ENCODE results near the gene CLCN5. TPM values are rescaled to one million over a fixed set of nuclear protein-coding genes. Genes with fewer than 3 reads are reported as not detected.

The CLCN5 gene
- total RNA-seq, 1 donor from 2014 or later = 42.5 TPM

- DNase-seq (ENCODE audit: low spot score) = peak; percentile 32
Observed at GRCh38 chrX:50081282-50081889, 159.0 kb downstream of the CLCN5 start.

- no peak for DNase-seq (ENCODE audit: low spot score)
Observed at GRCh38 chrX:50082741-50083140, 160.3 kb downstream of the CLCN5 start.

- no peak for DNase-seq (ENCODE audit: low spot score)
Observed at GRCh38 chrX:50088645-50089044, 166.2 kb downstream of the CLCN5 start.

GRCh38 chrX:50093625-50094024 lies 171.2 kb downstream of the CLCN5 start:
- DNase-seq (ENCODE audit: low spot score) = no peak

GRCh38 chrX:50097071-50097470 lies 174.7 kb downstream of the CLCN5 start:
- no peak for DNase-seq (ENCODE audit: low spot score)

GRCh38 chrX:50098241-50098640 lies 175.8 kb downstream of the CLCN5 start:
- no peak for DNase-seq (ENCODE audit: low spot score)

- DNase-seq (ENCODE audit: low spot score) = no peak
Observed at GRCh38 chrX:50098749-50099148, 176.4 kb downstream of the CLCN5 start.

GRCh38 chrX:50099331-50099730 lies 176.9 kb downstream of the CLCN5 start:
- no peak for DNase-seq (ENCODE audit: low spot score)

- DNase-seq (ENCODE audit: low spot score) = no peak
Observed at GRCh38 chrX:50100188-50100587, 177.8 kb downstream of the CLCN5 start.

GRCh38 chrX:50103176-50103575 lies 180.8 kb downstream of the CLCN5 start:
- no peak for DNase-seq (ENCODE audit: low spot score)

- DNase-seq (ENCODE audit: low spot score) = no peak
Observed at GRCh38 chrX:50103866-50104566, 181.6 kb downstream of the CLCN5 start.

GRCh38 chrX:50106051-50106675 lies 183.8 kb downstream of the CLCN5 start:
- no peak for DNase-seq (ENCODE audit: low spot score)

GRCh38 chrX:50107470-50107869 lies 185.1 kb downstream of the CLCN5 start:
- DNase-seq (ENCODE audit: low spot score) = no peak

- DNase-seq (ENCODE audit: low spot score) = no peak
Observed at GRCh38 chrX:50108264-50108663, 185.9 kb downstream of the CLCN5 start.

- DNase-seq (ENCODE audit: low spot score) = peak; percentile 71
Observed at GRCh38 chrX:50111742-50112141, 189.3 kb downstream of the CLCN5 start.

GRCh38 chrX:50114113-50114512 lies 191.7 kb downstream of the CLCN5 start:
- peak; percentile 20 for DNase-seq (ENCODE audit: low spot score)

GRCh38 chrX:50115973-50116372 lies 193.6 kb downstream of the CLCN5 start:
- DNase-seq (ENCODE audit: low spot score) = no peak

GRCh38 chrX:50117476-50117875 lies 195.1 kb downstream of the CLCN5 start:
- peak; percentile 12 for DNase-seq (ENCODE audit: low spot score)

GRCh38 chrX:50125480-50125879 lies 203.1 kb downstream of the CLCN5 start:
- DNase-seq (ENCODE audit: low spot score) = no peak

- no peak for DNase-seq (ENCODE audit: low spot score)
Observed at GRCh38 chrX:50147972-50148371, 225.6 kb downstream of the CLCN5 start.

Data from mucosa of gallbladder (tissue), 1 donor.